Keratinocyte (primary cell): ENCODE data around the gene NIPBL. TPM values are rescaled to one million over a fixed set of nuclear protein-coding genes. Genes with fewer than 3 reads are reported as not detected.

Source experiments
- DNase-seq: peaks from one replicate; pipeline ENCODE4 v3.0.0-alpha.2; 2011; ENCODE audit warnings: low read depth, missing footprints, low spot score
- FAIRE-seq: peaks from 2 replicates; lab custom pipeline; 2011; peaks lifted over from hg19 to GRCh38; lab: Jason Lieb, UNC
- H2AFZ ChIP-seq: 2 replicates; pipeline ENCODE4 v1.6.0; 2012; ENCODE audit warnings: low read length, control low read depth, inconsistent platforms; ENCODE audit not compliant: control insufficient read depth
- H3K27ac ChIP-seq: 2 replicates; pipeline ENCODE4 v1.5.1; 2011; ENCODE audit warnings: low read length; ENCODE audit not compliant: control insufficient read depth, insufficient read depth
- H3K27me3 ChIP-seq: 3 replicates; pipeline ENCODE4 v1.6.0; 2011; ENCODE audit warnings: low read length; ENCODE audit not compliant: control insufficient read depth, insufficient read depth; ENCODE audit errors: extremely low read depth
- H3K36me3 ChIP-seq, 2 experiments: 2 replicates in 1 of 2; 3 replicates in 1 of 2; pipeline ENCODE4 v1.5.1; 2011; ENCODE audit warnings: low read length in 2 of 2, mild to moderate bottlenecking in 1 of 2; ENCODE audit not compliant: control insufficient read depth in 2 of 2, insufficient read depth in 2 of 2; ENCODE audit errors: extremely low read depth in 1 of 2
- H3K4me1 ChIP-seq: 3 replicates; pipeline ENCODE4 v1.5.1; 2011; ENCODE audit warnings: low read length; ENCODE audit not compliant: control insufficient read depth, insufficient read depth; ENCODE audit errors: extremely low read depth
- H3K4me2 ChIP-seq: 3 replicates; pipeline ENCODE4 v1.6.0; 2011; ENCODE audit warnings: low read depth, low read length; ENCODE audit not compliant: control insufficient read depth, insufficient read depth; ENCODE audit errors: extremely low read depth
- H3K4me3 ChIP-seq, 3 experiments: fragments of 200-600 bp in 1 of 3; sonication (generic) in 1 of 3; 2 replicates in 2 of 3; 3 replicates in 1 of 3; pipeline ENCODE4 v1.5.1; 2011 to 2016; ENCODE audit warnings: low read length in 3 of 3, mild to moderate bottlenecking in 3 of 3, control low read depth in 2 of 3, inconsistent platforms in 1 of 3, low read depth in 1 of 3, mixed read lengths in 1 of 3, mixed run types in 1 of 3, moderate library complexity in 1 of 3; ENCODE audit not compliant: control insufficient read depth in 2 of 3, insufficient read depth in 2 of 3; ENCODE audit errors: extremely low read depth in 1 of 3
- H3K79me2 ChIP-seq: 2 replicates; pipeline ENCODE4 v1.6.0; 2012; ENCODE audit warnings: low read length; ENCODE audit not compliant: control insufficient read depth, insufficient read depth
- H3K9ac ChIP-seq: 3 replicates; pipeline ENCODE4 v1.6.0; 2011; ENCODE audit warnings: low read length; ENCODE audit not compliant: control insufficient read depth, insufficient read depth; ENCODE audit errors: extremely low read depth
- H3K9me1 ChIP-seq: 3 replicates; pipeline ENCODE4 v1.6.0; 2011; ENCODE audit warnings: low read length; ENCODE audit not compliant: control insufficient read depth, insufficient read depth; ENCODE audit errors: extremely low read depth
- H3K9me3 ChIP-seq: 2 replicates; pipeline ENCODE4 v1.5.1; 2012; ENCODE audit warnings: low read depth, low read length; ENCODE audit not compliant: control insufficient read depth
- H4K20me1 ChIP-seq: 3 replicates; pipeline ENCODE4 v1.6.0; 2011; ENCODE audit warnings: low read length; ENCODE audit not compliant: control insufficient read depth, insufficient read depth; ENCODE audit errors: extremely low read depth
- CTCF ChIP-seq, 3 experiments: IDR thresholded peaks in 1 of 3; conservative IDR thresholded peaks in 1 of 3; optimal IDR thresholded peaks in 1 of 3; 2 replicates in 2 of 3; 3 replicates in 1 of 3; pipeline versions ENCODE3 to v1.5.1; 2011; ENCODE audit warnings: low read length in 3 of 3, mild to moderate bottlenecking in 3 of 3, moderate library complexity in 2 of 3, control low read depth in 1 of 3, inconsistent platforms in 1 of 3; ENCODE audit not compliant: insufficient read depth in 2 of 3; ENCODE audit errors: extremely low read depth in 1 of 3
- EZH2 ChIP-seq: IDR thresholded peaks from one replicate; pipeline ENCODE4 v1.6.1; 2012; ENCODE audit warnings: inconsistent platforms, mild to moderate bottlenecking, low read length, moderate library complexity
- dilution Hi-C: fragments of 300-500 bp; cut with MboI; formaldehyde crosslinking; loops from one replicate; pipeline ENCODE4 v1.7.0; 2020; ENCODE audit warnings: low sequenced_read_pairs; ENCODE audit not compliant: extremely low pct_ligation_motif_present
- polyA plus RNA-seq, 5 experiments: library from polyadenylated mRNA; depleted of rRNA in 3 of 5; stranded (reverse) in 3 of 5; stranded (forward) in 1 of 5; unstranded in 1 of 5; fragments of >200 nt; gene quantifications; 1 replicate in 1 of 5; 2 replicates in 3 of 5; 3 replicates in 1 of 5; pipeline versions ENCODE4 v1.2.1 to v1.2.3, GENCODE V29; 2011 to 2012; ENCODE audit warnings: missing spikeins in 2 of 5, low read depth in 1 of 5, low replicate concordance in 1 of 5

NIPBL gene
- polyA plus RNA-seq, 1 donor (not counting 4 experiments of a cell fraction or from before 2014, with no cell fraction given), result 23.4 TPM

DNA sequence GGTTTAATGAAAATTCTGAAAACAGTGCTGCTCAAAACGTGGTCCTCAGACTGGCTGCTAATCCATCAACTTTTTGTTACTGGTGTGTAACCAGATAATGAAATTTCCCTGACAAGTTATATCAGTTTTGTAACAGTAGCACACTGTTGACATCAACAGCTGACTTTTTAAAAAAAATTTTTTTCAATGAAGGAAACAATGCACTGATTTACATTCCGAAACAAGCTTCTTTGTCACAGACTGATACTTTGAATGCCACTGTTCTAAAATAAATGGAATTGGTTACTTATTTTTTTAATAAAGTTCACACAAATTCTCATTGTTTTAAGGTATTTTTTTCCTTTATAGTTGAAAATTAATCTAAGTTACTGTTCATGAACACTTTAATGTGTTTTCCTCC is 169.1 kb downstream of the NIPBL start:
- FAIRE-seq, result no peak

DNA sequence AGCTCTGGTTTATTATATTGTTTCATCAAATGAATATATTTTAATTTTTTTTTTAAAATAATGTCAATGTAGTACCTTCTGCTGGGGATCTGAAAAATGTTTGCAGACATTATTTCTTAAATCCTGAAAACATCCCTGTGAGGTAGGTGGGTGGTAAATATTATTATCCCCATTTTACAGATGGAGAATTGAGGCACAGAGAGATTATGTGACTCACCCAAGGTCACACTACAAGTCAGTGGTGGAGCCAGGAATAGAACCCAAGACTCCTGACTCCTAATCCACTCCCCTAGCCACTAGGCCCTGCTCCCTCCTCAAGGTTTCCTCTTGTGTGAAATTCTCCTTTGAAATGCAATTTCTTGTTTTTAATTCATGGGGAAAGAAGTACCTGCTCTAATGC is 171.4 kb downstream of the NIPBL start:
- FAIRE-seq (no peak), DNase-seq (no peak)
- dilution Hi-C loops, result no loop called here
- Histone ChIP-seq H3K9ac (no peak overlapping the region), H3K9me1 (no peaks in the 10 kb centered on the region), H2AFZ (no peak overlapping the region), H3K4me2 (no peak overlapping the region), H3K4me1 (no peaks in the 10 kb centered on the region), H3K4me3 (no peak overlapping the region), H3K9me3 (no peaks in the 10 kb centered on the region), H3K36me3 (peaks cover 2 to 12% of the 10 kb centered on the region in 2 experiments), H3K79me2 (no peaks in the 10 kb centered on the region), H3K27me3 (no peaks in the 10 kb centered on the region), H3K27ac (no peak overlapping the region), H4K20me1 (no peaks in the 10 kb centered on the region)
- TF ChIP-seq CTCF (optimal IDR thresholded peaks at IDR 0.05 in 1 of 3, IDR thresholded peaks at IDR 0.05 in 1 of 3, conservative IDR thresholded peaks at IDR 0.05 in 1 of 3; ENCODE audit: extremely low read depth in 1 of 3, insufficient read depth in 2 of 3, low read length in 3 of 3) (no peak), EZH2 (no peak)

More for the DNA sequence above, 169.1 kb downstream of the NIPBL start:
- Histone ChIP-seq H3K79me2 (no peaks in the 10 kb centered on the region), H3K9me1 (no peaks in the 10 kb centered on the region), H3K9me3 (no peaks in the 10 kb centered on the region), H3K9ac (no peak overlapping the region), H3K4me2 (no peak overlapping the region), H3K36me3 (peaks cover 2 to 5% of the 10 kb centered on the region in 2 experiments), H3K4me3 (no peak overlapping the region), H3K27ac (no peak overlapping the region), H3K4me1 (no peaks in the 10 kb centered on the region), H2AFZ (no peak overlapping the region), H4K20me1 (no peaks in the 10 kb centered on the region), H3K27me3 (no peaks in the 10 kb centered on the region)
- no peak for TF ChIP-seq EZH2
- TF ChIP-seq CTCF (optimal IDR thresholded peaks at IDR 0.05 in 1 of 3, IDR thresholded peaks at IDR 0.05 in 1 of 3, conservative IDR thresholded peaks at IDR 0.05 in 1 of 3; ENCODE audit: extremely low read depth in 1 of 3, insufficient read depth in 2 of 3, low read length in 3 of 3), result no peak
- DNase-seq, result no peak
- dilution Hi-C loops, result no loop called here
